ENCODE results near the gene METTL13. TPM values are rescaled to one million over a fixed set of nuclear protein-coding genes. Genes with fewer than 3 reads are reported as not detected.

Gene METTL13
- total and polyA plus RNA-seq, 8 donors = 1.8 to 101 (median 14.4) TPM

DNA sequence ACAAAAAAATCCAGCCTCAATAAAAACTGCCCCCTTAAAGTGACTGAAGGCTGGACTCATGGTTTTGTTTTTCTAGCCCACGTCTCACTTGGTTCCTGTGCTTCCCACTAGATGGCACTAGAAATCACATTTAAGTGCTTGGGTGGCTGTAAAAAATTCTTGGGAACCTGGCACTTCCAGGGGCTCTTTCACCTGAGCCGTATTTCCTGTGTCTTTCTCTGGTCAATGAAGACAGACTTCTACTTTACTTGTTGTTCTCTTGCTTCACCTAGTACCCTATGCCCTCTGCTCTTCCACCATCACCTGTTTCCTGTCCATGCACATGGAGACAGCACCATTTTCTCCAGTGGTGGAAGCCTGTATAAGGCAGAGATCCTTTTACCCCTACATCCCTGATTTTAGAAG is 20.0 kb downstream of the METTL13 start:
- peaks cover 0 to 14% (median 4%) of the 10 kb centered on the region in 4 donors for H3K4me1 ChIP-seq
- 0 to 5% (median 2%) methylated on average over 2 of the region's 2 CpGs for WGBS, 5 donors
- intact Hi-C loops (cut with DNase I; ENCODE audit: low total_unique reads) = loop anchor here (5.0 kb wide), 1 partner anchor 181 kb away; no protein-coding TSS in a partner anchor
- DNase-seq = peak in 1 of 2 donors; percentile 78
- no peak overlapping the region for H3K27ac ChIP-seq
- TF ChIP-seq, protein P1, sequence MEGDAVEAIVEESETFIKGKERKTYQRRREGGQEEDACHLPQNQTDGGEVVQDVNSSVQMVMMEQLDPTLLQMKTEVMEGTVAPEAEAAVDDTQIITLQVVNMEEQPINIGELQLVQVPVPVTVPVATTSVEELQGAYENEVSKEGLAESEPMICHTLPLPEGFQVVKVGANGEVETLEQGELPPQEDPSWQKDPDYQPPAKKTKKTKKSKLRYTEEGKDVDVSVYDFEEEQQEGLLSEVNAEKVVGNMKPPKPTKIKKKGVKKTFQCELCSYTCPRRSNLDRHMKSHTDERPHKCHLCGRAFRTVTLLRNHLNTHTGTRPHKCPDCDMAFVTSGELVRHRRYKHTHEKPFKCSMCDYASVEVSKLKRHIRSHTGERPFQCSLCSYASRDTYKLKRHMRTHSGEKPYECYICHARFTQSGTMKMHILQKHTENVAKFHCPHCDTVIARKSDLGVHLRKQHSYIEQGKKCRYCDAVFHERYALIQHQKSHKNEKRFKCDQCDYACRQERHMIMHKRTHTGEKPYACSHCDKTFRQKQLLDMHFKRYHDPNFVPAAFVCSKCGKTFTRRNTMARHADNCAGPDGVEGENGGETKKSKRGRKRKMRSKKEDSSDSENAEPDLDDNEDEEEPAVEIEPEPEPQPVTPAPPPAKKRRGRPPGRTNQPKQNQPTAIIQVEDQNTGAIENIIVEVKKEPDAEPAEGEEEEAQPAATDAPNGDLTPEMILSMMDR (IDR thresholded peaks at IDR 0.05) = peak in 5 of 7 experiments; percentile 31 to 72 (median 65)
- no peak for TF ChIP-seq POLR2A (IDR thresholded peaks at IDR 0.05)
- no peak for TF ChIP-seq EP300 (IDR thresholded peaks at IDR 0.05)
- no peak for TF ChIP-seq POLR2AphosphoS5 (IDR thresholded peaks at IDR 0.05)
- H3K9me3 ChIP-seq = no peaks in the 10 kb centered on the region
- peaks cover 6 to 24% (median 23%) of the 10 kb centered on the region in 4 donors for H3K36me3 ChIP-seq
- no peaks in the 10 kb centered on the region for H3K27me3 ChIP-seq
- H3K4me3 ChIP-seq = no peak overlapping the region

DNA sequence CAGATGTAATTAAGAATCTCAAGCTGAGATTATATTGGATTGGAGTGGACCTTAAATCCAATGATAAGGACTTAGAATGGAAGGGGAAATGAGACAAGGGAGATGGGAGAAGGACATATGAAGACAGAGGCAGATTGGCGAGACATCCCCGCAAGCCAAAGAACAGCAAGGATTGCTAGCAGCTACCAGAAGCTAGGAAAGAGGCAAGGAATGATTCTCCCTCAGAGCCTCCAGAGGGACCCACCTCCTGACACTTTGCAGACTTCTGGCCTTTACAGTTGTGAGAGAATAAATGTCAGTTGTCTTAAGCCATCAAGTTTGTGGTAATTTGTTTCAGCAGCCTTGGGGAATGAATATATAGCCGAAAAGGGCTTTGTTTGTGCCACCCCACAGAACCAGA is 20.7 kb downstream of the METTL13 start:
- TF ChIP-seq, protein P1 (IDR thresholded peaks at IDR 0.05) = no peak
- TF ChIP-seq EP300 (IDR thresholded peaks at IDR 0.05) (no peak), POLR2A (IDR thresholded peaks at IDR 0.05) (no peak), POLR2AphosphoS5 (IDR thresholded peaks at IDR 0.05) (no peak)
- WGBS, 5 donors = 90 to 97% (median 96%) methylated on average over 3 of the region's 3 CpGs
- H3K27ac ChIP-seq = no peak overlapping the region

DNA sequence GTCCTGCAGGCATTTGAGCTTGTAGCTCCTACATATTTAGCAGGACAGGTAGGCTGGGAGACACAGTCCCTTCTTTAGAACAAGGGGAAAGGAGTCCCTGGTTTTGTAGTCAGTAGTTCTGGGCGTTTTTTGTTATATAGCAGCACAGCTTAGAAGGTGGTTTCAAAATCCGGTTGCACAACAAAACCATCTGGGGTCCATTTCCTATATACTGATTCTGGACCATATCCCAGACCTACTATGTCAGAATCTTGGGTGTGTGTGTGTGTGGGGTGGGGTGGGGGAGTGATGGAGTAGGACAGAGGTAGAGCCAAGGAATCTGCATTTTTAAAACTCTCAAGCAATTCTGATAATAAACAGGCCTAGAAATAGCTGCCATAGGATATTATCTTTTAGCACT is 21.6 kb downstream of the METTL13 start:
- Histone ChIP-seq H3K27me3 (no peaks in the 10 kb centered on the region), H3K4me3 (no peak overlapping the region), H3K4me1 (peaks cover 0 to 14% (median 4%) of the 10 kb centered on the region in 4 donors), H3K36me3 (peaks cover 0 to 9% (median 8%) of the 10 kb centered on the region in 4 donors), H3K27ac (no peak overlapping the region), H3K9me3 (no peaks in the 10 kb centered on the region)
- no peak for DNase-seq
- intact Hi-C loops (cut with DNase I; ENCODE audit: low total_unique reads) = loop anchor here (5.0 kb wide), 1 partner anchor 179 kb away; no protein-coding TSS in a partner anchor
- TF ChIP-seq POLR2A (IDR thresholded peaks at IDR 0.05) = no peak
- no peak for TF ChIP-seq POLR2AphosphoS5 (IDR thresholded peaks at IDR 0.05)
- no peak for TF ChIP-seq EP300 (IDR thresholded peaks at IDR 0.05)
- TF ChIP-seq, protein P1 (IDR thresholded peaks at IDR 0.05) = no peak
- 46 to 72% (median 62%) methylated on average over 2 of the region's 2 CpGs for WGBS, 5 donors

More for the DNA sequence above, 20.7 kb downstream of the METTL13 start:
- intact Hi-C loops (cut with DNase I; ENCODE audit: low total_unique reads) = loop anchor here (5.0 kb wide), 1 partner anchor 180 kb away; no protein-coding TSS in a partner anchor
- DNase-seq = no peak
- no peaks in the 10 kb centered on the region for H3K27me3 ChIP-seq
- peaks cover 0 to 14% (median 4%) of the 10 kb centered on the region in 4 donors for H3K4me1 ChIP-seq
- H3K36me3 ChIP-seq = peaks cover under 1 to 17% (median 16%) of the 10 kb centered on the region in 4 donors
- H3K9me3 ChIP-seq = no peaks in the 10 kb centered on the region
- no peak overlapping the region for H3K4me3 ChIP-seq

DNA sequence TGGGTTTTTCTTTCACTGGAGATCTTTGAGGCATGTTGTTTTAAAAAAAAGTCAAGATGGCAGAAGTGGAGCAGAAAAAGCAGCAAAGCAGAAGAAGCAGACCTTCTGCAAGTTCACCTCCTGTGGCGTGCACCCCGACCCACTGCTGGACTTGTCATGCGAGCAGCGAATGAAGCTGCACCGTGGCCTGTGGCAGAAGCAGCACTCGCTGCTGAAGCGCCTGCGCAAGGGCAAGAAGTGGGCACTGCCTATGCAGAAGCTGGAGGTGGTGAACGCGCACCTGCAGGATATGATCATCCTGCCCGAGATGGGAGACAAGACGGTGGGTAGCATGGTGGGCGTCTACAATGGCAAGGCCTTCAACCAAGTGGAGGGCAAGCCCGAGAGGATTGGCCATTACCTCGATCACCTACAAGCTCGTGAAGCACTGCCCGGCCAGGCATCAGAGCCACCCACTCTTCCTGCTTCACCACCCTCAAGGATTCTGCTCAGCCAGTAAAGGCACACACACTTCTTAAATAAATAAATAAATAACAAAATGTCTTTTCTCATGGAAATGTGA is 22.1 kb downstream of the METTL13 start:
- 88 to 97% (median 93%) methylated on average over 17 of the region's 17 CpGs for WGBS, 5 donors
- intact Hi-C loops (cut with DNase I; ENCODE audit: low total_unique reads) = loop anchor here (5.0 kb wide), 1 partner anchor 179 kb away; no protein-coding TSS in a partner anchor
- no peak overlapping the region for H3K4me3 ChIP-seq
- no peak overlapping the region for H3K27ac ChIP-seq
- H3K9me3 ChIP-seq = no peaks in the 10 kb centered on the region
- H3K27me3 ChIP-seq = no peaks in the 10 kb centered on the region
- peaks cover 0 to 11% (median 4%) of the 10 kb centered on the region in 4 donors for H3K4me1 ChIP-seq
- DNase-seq = no peak
- peaks cover 0 to 4% (median 3%) of the 10 kb centered on the region in 4 donors for H3K36me3 ChIP-seq
- TF ChIP-seq, protein P1 (IDR thresholded peaks at IDR 0.05) = no peak
- TF ChIP-seq POLR2A (IDR thresholded peaks at IDR 0.05) = no peak
- no peak for TF ChIP-seq EP300 (IDR thresholded peaks at IDR 0.05)
- TF ChIP-seq POLR2AphosphoS5 (IDR thresholded peaks at IDR 0.05) = no peak

Data from stomach (tissue), 9 donors.